WTC11 (cell line): ENCODE results near the gene PSMD8. TPM values are rescaled to one million over a fixed set of nuclear protein-coding genes. Genes with fewer than 3 reads are reported as not detected.

Experiments used
- ATAC-seq: fragments of 200-7000 bp; cut with Tn5 transposase; 2 replicates; pipeline ENCODE4 v1.10.0; 2021; ENCODE audit warnings: mild to moderate bottlenecking, moderate library complexity
- CTCF ChIA-PET: fragments of 300-600 bp; sonication (Branson Sonifier 250); formaldehyde crosslinking; loops from one replicate; lab custom pipeline; 2021; ENCODE audit warnings: antibody characterized with exemption; lab: Charles Lee
- POLR2A ChIA-PET: fragments of 350-600 bp; sonication (Branson Sonifier 250); formaldehyde crosslinking; loops from one replicate; lab custom pipeline; 2021; ENCODE audit warnings: antibody characterized with exemption; lab: Charles Lee
- DNase-seq: peaks from one replicate; pipeline ENCODE4 v3.0.0; 2021; ENCODE audit warnings: low spot score
- H3K27ac Mint-ChIP-seq: 2 replicates; pipeline ENCODE4 v1.8.0; 2021; ENCODE audit warnings: mixed read lengths
- H3K27me3 Mint-ChIP-seq: 2 replicates; pipeline ENCODE4 v1.8.0; 2021; ENCODE audit warnings: low read depth, mild to moderate bottlenecking, moderate library complexity, mixed read lengths
- H3K36me3 Mint-ChIP-seq: 2 replicates; pipeline ENCODE4 v1.8.0; 2021; ENCODE audit warnings: mixed read lengths
- H3K4me1 Mint-ChIP-seq: 2 replicates; pipeline ENCODE4 v1.8.0; 2022; ENCODE audit warnings: mixed read lengths
- H3K4me3 Mint-ChIP-seq: 2 replicates; pipeline ENCODE4 v1.8.0; 2021; ENCODE audit warnings: mild to moderate bottlenecking, moderate library complexity, mixed read lengths
- H3K9me3 Mint-ChIP-seq: 2 replicates; pipeline ENCODE4 v1.8.0; 2021; ENCODE audit warnings: mixed read lengths
- ATF1 ChIP-seq: sonication (generic); formaldehyde crosslinking; IDR thresholded peaks from 2 replicates; pipeline ENCODE4 v1.8.1; 2023; ENCODE audit warnings: mild to moderate bottlenecking, moderate library complexity, missing genetic modification reagents
- CBFB ChIP-seq: sonication (generic); formaldehyde crosslinking; IDR thresholded peaks from 2 replicates; pipeline ENCODE4 v1.8.1; 2022; ENCODE audit warnings: mild to moderate bottlenecking, low read depth, missing genetic modification reagents
- GTF2I ChIP-seq: fragments of 250-450 bp; sonication (Bioruptor Pico); conservative IDR thresholded peaks from 2 replicates; pipeline ENCODE4 v1.4.0; 2021; ENCODE audit warnings: mild to moderate bottlenecking
- IRF1 ChIP-seq: sonication (generic); formaldehyde crosslinking; IDR thresholded peaks from 2 replicates; pipeline ENCODE4 v1.8.0; 2023; ENCODE audit warnings: missing genetic modification reagents
- MXD4 ChIP-seq: fragments of 250-450 bp; sonication (Bioruptor Pico); IDR thresholded peaks from 2 replicates; pipeline ENCODE4 v1.8.0; 2021; ENCODE audit warnings: mild to moderate bottlenecking, moderate library complexity, borderline replicate concordance
- NFATC4 ChIP-seq: fragments of 250-450 bp; sonication (Bioruptor Pico); IDR thresholded peaks from 2 replicates; pipeline ENCODE4 v1.9.0; 2021; ENCODE audit warnings: mild to moderate bottlenecking
- NFE2L1 ChIP-seq: sonication (generic); formaldehyde crosslinking; IDR thresholded peaks from 2 replicates; pipeline ENCODE4 v1.8.1; 2023; ENCODE audit warnings: missing genetic modification reagents
- NFYB ChIP-seq: sonication (generic); formaldehyde crosslinking; conservative IDR thresholded peaks from 2 replicates; pipeline ENCODE4 v1.8.0; 2022; ENCODE audit warnings: low read depth, missing genetic modification reagents
- PRRX2 ChIP-seq: fragments of 250-450 bp; sonication (Bioruptor Pico); IDR thresholded peaks from 2 replicates; pipeline ENCODE4 v1.8.0; 2021; ENCODE audit warnings: mild to moderate bottlenecking
- SMAD3 ChIP-seq: sonication (generic); formaldehyde crosslinking; IDR thresholded peaks from 2 replicates; pipeline ENCODE4 v1.8.0; 2022; ENCODE audit warnings: missing genetic modification reagents, mild to moderate bottlenecking, borderline replicate concordance
- ZMAT4 ChIP-seq: fragments of 250-450 bp; sonication (Bioruptor Pico); IDR thresholded peaks from 2 replicates; pipeline ENCODE4 v1.9.0; 2021; ENCODE audit warnings: mild to moderate bottlenecking
- ZNF138 ChIP-seq: sonication (generic); formaldehyde crosslinking; conservative IDR thresholded peaks from 2 replicates; pipeline ENCODE4 v1.8.1; 2022; ENCODE audit warnings: mild to moderate bottlenecking, moderate library complexity, missing genetic modification reagents
- ZNF232 ChIP-seq: sonication (generic); formaldehyde crosslinking; IDR thresholded peaks from 2 replicates; pipeline ENCODE4 v1.8.0; 2022; ENCODE audit warnings: mild to moderate bottlenecking, missing genetic modification reagents
- ZNF423 ChIP-seq: fragments of 250-450 bp; sonication (Bioruptor Pico); IDR thresholded peaks from 2 replicates; pipeline ENCODE4 v2.1.2; 2022; ENCODE audit warnings: mild to moderate bottlenecking, moderate library complexity
- total RNA-seq: library from RNA; stranded (reverse); gene quantifications from 3 replicates; pipeline ENCODE4 v1.2.3, GENCODE V29; 2021
- TF ChIP-seq, protein P1 (sequence below): sonication (generic); formaldehyde crosslinking; IDR thresholded peaks from 2 replicates; pipeline ENCODE4 v1.8.0; 2022; ENCODE audit warnings: mild to moderate bottlenecking, missing genetic modification reagents
- TF ChIP-seq, protein P2 (sequence below): sonication (generic); formaldehyde crosslinking; IDR thresholded peaks from 2 replicates; pipeline ENCODE4 v1.8.1; 2023; ENCODE audit warnings: mild to moderate bottlenecking, missing genetic modification reagents, moderate library complexity
- TF ChIP-seq, protein P3 (sequence below): fragments of 250-450 bp; sonication (Bioruptor Pico); IDR thresholded peaks from 2 replicates; pipeline ENCODE4 v1.9.0; 2021; ENCODE audit warnings: mild to moderate bottlenecking
- TF ChIP-seq, protein P4 (sequence below): sonication (generic); formaldehyde crosslinking; IDR thresholded peaks from 2 replicates; pipeline ENCODE4 v1.8.1; 2023; ENCODE audit warnings: mild to moderate bottlenecking, missing genetic modification reagents, moderate library complexity

The PSMD8 gene
- total RNA-seq, 1 experiment from 2014 or later = 167 TPM

GRCh38 chr19:38417544-38418506 lies 43.5 kb downstream of the PSMD8 start (continued):
- TF ChIP-seq, protein P1, sequence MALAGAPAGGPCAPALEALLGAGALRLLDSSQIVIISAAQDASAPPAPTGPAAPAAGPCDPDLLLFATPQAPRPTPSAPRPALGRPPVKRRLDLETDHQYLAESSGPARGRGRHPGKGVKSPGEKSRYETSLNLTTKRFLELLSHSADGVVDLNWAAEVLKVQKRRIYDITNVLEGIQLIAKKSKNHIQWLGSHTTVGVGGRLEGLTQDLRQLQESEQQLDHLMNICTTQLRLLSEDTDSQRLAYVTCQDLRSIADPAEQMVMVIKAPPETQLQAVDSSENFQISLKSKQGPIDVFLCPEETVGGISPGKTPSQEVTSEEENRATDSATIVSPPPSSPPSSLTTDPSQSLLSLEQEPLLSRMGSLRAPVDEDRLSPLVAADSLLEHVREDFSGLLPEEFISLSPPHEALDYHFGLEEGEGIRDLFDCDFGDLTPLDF = no peak
- TF ChIP-seq NFE2L1 (CRISPR knock-in tag) (no peak), ZNF423 (CRISPR knock-in tag) (no peak)
- TF ChIP-seq, protein P2, sequence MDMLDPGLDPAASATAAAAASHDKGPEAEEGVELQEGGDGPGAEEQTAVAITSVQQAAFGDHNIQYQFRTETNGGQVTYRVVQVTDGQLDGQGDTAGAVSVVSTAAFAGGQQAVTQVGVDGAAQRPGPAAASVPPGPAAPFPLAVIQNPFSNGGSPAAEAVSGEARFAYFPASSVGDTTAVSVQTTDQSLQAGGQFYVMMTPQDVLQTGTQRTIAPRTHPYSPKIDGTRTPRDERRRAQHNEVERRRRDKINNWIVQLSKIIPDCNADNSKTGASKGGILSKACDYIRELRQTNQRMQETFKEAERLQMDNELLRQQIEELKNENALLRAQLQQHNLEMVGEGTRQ = no peak; the same call in 1 of the 2 replicates
- TF ChIP-seq, all 79 proteins: peak for 9

GRCh38 chr19:38420935-38421334 lies 46.6 kb downstream of the PSMD8 start:
- H3K9me3 Mint-ChIP-seq = no peaks in the 10 kb centered on the region
- CTCF ChIA-PET = interaction anchor here (1.9 to 7.7 kb wide), 2 partner anchors 14 to 18 kb away, joined by 8 to 55 read pairs; partner anchors contain the start of gene FAM98C

More at GRCh38 chr19:38420935-38421334, 46.6 kb downstream of the PSMD8 start:
- no peak for DNase-seq
- Mint-ChIP-seq H3K36me3 (no peaks in the 10 kb centered on the region), H3K4me3 (no peak overlapping the region), H3K27ac (no peak overlapping the region), H3K27me3 (peaks cover 21% of the 10 kb centered on the region), H3K4me1 (peaks cover 16% of the 10 kb centered on the region)
- ATAC-seq = no peak
- POLR2A ChIA-PET = no interaction called here
- no peak for TF ChIP-seq PRRX2 (CRISPR knock-in tag)
- no peak for TF ChIP-seq MXD4 (CRISPR knock-in tag)
- no peak for TF ChIP-seq ZMAT4
- no peak for TF ChIP-seq GTF2I (CRISPR knock-in tag)
- no peak for TF ChIP-seq NFYB (CRISPR knock-in tag)
- TF ChIP-seq IRF1 (CRISPR knock-in tag) = no peak
- no peak for TF ChIP-seq ATF1 (CRISPR knock-in tag)
- no peak for TF ChIP-seq ZNF138
- TF ChIP-seq CBFB (CRISPR knock-in tag) = no peak
- TF ChIP-seq ZNF232 (CRISPR knock-in tag) = no peak
- TF ChIP-seq, protein P3, sequence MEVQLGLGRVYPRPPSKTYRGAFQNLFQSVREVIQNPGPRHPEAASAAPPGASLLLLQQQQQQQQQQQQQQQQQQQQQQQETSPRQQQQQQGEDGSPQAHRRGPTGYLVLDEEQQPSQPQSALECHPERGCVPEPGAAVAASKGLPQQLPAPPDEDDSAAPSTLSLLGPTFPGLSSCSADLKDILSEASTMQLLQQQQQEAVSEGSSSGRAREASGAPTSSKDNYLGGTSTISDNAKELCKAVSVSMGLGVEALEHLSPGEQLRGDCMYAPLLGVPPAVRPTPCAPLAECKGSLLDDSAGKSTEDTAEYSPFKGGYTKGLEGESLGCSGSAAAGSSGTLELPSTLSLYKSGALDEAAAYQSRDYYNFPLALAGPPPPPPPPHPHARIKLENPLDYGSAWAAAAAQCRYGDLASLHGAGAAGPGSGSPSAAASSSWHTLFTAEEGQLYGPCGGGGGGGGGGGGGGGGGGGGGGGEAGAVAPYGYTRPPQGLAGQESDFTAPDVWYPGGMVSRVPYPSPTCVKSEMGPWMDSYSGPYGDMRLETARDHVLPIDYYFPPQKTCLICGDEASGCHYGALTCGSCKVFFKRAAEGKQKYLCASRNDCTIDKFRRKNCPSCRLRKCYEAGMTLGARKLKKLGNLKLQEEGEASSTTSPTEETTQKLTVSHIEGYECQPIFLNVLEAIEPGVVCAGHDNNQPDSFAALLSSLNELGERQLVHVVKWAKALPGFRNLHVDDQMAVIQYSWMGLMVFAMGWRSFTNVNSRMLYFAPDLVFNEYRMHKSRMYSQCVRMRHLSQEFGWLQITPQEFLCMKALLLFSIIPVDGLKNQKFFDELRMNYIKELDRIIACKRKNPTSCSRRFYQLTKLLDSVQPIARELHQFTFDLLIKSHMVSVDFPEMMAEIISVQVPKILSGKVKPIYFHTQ (CRISPR knock-in tag) = no peak
- TF ChIP-seq, protein P4, sequence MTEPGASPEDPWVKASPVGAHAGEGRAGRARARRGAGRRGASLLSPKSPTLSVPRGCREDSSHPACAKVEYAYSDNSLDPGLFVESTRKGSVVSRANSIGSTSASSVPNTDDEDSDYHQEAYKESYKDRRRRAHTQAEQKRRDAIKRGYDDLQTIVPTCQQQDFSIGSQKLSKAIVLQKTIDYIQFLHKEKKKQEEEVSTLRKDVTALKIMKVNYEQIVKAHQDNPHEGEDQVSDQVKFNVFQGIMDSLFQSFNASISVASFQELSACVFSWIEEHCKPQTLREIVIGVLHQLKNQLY (CRISPR knock-in tag) = no peak
- TF ChIP-seq NFATC4 = no peak
- TF ChIP-seq NFE2L1 (CRISPR knock-in tag) = no peak
- TF ChIP-seq SMAD3 (CRISPR knock-in tag) = no peak
